ENCODE data around the gene PLPP3. TPM values are rescaled to one million over a fixed set of nuclear protein-coding genes. Genes with fewer than 3 reads are reported as not detected.
A peak's percentile ranks its signal among the peaks of the same experiment; 100 is the strongest.

PLPP3 gene
- polyA plus RNA-seq, 1 of the 3 experiments (the other 2 are of a cell fraction): 32.2 TPM

DNA sequence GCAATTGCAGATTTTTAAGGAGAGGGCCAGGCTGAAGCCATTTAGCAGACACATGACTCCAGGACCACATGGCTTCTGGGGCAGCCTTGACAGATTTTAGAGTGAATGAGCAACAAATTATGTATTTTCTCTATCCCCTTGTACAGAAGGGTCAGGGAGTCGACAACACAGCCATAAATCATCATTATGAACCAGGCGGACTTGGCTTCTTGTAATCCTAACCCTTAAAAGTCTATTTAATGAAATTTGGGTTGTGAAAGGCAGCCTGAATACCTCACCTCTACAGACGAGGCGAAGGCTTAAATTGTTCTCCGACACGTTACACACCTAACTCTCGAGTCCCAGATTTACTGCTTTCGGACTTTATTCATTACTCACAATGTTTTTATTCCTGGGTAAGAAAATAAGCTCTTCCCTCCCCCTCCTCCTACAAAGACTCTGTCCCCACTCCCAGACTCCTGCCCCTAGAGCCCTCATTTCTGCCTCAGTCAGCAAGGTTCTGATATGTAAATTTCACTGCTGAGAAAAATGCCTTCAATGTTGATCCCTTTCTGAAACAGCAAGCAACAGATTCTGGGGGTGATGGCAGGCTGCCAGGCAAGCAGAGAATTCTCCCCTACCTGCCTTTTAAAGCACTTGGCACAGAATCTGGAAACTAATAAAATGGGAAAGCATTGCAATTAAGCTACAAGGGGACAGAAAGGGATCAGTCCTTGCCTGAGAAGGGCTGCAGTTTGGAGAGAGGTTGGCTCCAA, 51.6 kb downstream of the PLPP3 start:
- POLR2A ChIA-PET: interaction anchor here (0.6 kb wide), 1 partner anchor 46 kb away, joined by 3 read pairs; no protein-coding TSS in a partner anchor
- Histone ChIP-seq H3K4me1 (ENCODE audit: control insufficient read depth in 1 of 2, insufficient read depth in 2 of 2, low read depth in 1 of 2, low read length in 1 of 2) (peaks cover 0 to 82% of the 10 kb centered on the region in 2 experiments; a peak in 2 of 4 replicates), H3K9me2 (no peaks in the 10 kb centered on the region), H3K79me2 (ENCODE audit: insufficient read depth) (0 out of 2 replicates have a peak, but pooled peaks cover 3% of the 10 kb centered on the region), H3F3A (replicated peaks; ENCODE audit: insufficient read depth) (no peaks in the 10 kb centered on the region), H3K36me3 (replicated peaks in 1 of 2; ENCODE audit: control insufficient read depth in 1 of 2, insufficient read depth in 2 of 2, low read length in 1 of 2) (peaks cover 6 to 48% of the 10 kb centered on the region in 2 experiments), H3K9ac (no peak overlapping the region), H2AFZ (ENCODE audit: low read depth) (no peak overlapping the region), H4K20me1 (ENCODE audit: insufficient read depth) (peaks cover 23% of the 10 kb centered on the region; the same call in 1 of the 2 replicates), H3K27ac (ENCODE audit: low read depth in 2 of 2, low read length in 1 of 2) (peak overlapping the region in 1 of 2 experiments; percentile 96; a peak in 2 of 4 replicates), H3K4me3 (ENCODE audit: low read depth in 2 of 2, low read length in 1 of 2) (no peak overlapping the region), H3K4me2 (no peak overlapping the region), H3K9me3 (no peaks in the 10 kb centered on the region), H3K27me3 (ENCODE audit: insufficient read depth) (no peaks in the 10 kb centered on the region)
- no peak for DNase-seq
- WGBS (ENCODE audit: low lambda C conversion rate): 72% methylated on average over 8 of the region's 8 CpGs
- no peak for TF ChIP-seq FOXM1 (IDR thresholded peaks at IDR 0.05; ENCODE audit: low read depth)
- TF ChIP-seq EP300 (IDR thresholded peaks at IDR 0.05; ENCODE audit: borderline replicate concordance in 1 of 2, low read depth in 1 of 2, low read length in 1 of 2): peak in 1 of 2 experiments; percentile 57; a peak in 1 of 4 replicates
- TF ChIP-seq MXI1 (IDR thresholded peaks at IDR 0.05; ENCODE audit: low read depth, low read length): peak; percentile 95
- CTCF ChIA-PET: interaction anchor here (0.5 to 1.4 kb wide), 4 partner anchors 10 to 1389 kb away, joined by 3 to 4 read pairs (median 4); no protein-coding TSS in a partner anchor

GRCh38 chr1:56526571-56527174, 52.7 kb downstream of the PLPP3 start:
- H3K4me2 ChIP-seq: no peak overlapping the region
- 47% methylated on average over 5 of the region's 5 CpGs for WGBS (ENCODE audit: low lambda C conversion rate)
- H3K4me1 ChIP-seq (ENCODE audit: control insufficient read depth in 1 of 2, insufficient read depth in 2 of 2, low read depth in 1 of 2, low read length in 1 of 2): peaks cover 0 to 76% of the 10 kb centered on the region in 2 experiments; a peak in 2 of 4 replicates
- H3K36me3 ChIP-seq (replicated peaks in 1 of 2; ENCODE audit: control insufficient read depth in 1 of 2, insufficient read depth in 2 of 2, low read length in 1 of 2): peaks cover 15 to 58% of the 10 kb centered on the region in 2 experiments
- DNase-seq: no peak
- H3F3A ChIP-seq (replicated peaks; ENCODE audit: insufficient read depth): no peaks in the 10 kb centered on the region
- H4K20me1 ChIP-seq (ENCODE audit: insufficient read depth): peaks cover 17% of the 10 kb centered on the region; the same call in 1 of the 2 replicates
- peaks cover 3% of the 10 kb centered on the region; the same call in 1 of the 2 replicates for H3K79me2 ChIP-seq (ENCODE audit: insufficient read depth)
- peak overlapping the region in 1 of 2 experiments; percentile 96; a peak in 2 of 4 replicates for H3K27ac ChIP-seq (ENCODE audit: low read depth in 2 of 2, low read length in 1 of 2)
- H3K4me3 ChIP-seq (ENCODE audit: low read depth in 2 of 2, low read length in 1 of 2): no peak overlapping the region
- ChIA-PET POLR2A (no interaction called here), CTCF (no interaction called here)
- no peaks in the 10 kb centered on the region for H3K9me3 ChIP-seq
- TF ChIP-seq GATA2 (CRISPR knock-in tag; IDR thresholded peaks at IDR 0.05) (peak; percentile 33; the same call in 1 of the 2 replicates), EP300 (IDR thresholded peaks at IDR 0.05; ENCODE audit: borderline replicate concordance in 1 of 2, low read depth in 1 of 2, low read length in 1 of 2) (peak in 1 of 2 experiments; percentile 64; a peak in 2 of 4 replicates), RAD21 (IDR thresholded peaks at IDR 0.05; ENCODE audit: low read length) (no peak)
- no peak overlapping the region for H3K9ac ChIP-seq
- H3K27me3 ChIP-seq (ENCODE audit: insufficient read depth): no peaks in the 10 kb centered on the region
- H2AFZ ChIP-seq (ENCODE audit: low read depth): no peak overlapping the region
- H3K9me2 ChIP-seq: no peaks in the 10 kb centered on the region

DNA sequence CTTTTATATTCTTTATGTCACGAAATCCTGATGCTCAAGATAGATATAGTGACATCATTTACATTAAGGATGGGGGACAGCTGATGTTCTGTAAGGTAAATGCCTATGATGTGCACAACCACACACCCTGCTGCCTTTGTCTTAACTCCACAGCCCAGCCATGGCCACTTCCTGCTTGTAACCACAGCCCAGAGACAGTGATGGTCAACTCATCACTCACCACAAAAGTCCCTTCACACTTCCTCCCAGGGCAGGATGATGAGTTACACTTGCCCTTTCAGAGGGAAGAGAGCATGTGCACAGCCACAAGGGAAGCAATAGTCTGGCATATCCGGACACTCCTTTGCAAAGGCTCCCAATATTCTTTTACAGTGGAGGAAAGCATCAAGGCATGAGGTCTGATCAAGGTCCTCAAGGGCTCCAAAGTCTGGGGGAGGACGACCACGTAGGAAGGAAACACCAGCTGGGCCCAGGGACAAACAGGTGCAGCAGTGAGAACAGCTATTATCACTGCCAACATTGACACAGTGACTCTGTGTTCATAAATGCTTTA, 53.8 kb downstream of the PLPP3 start:
- Histone ChIP-seq H3K4me1 (ENCODE audit: control insufficient read depth in 1 of 2, insufficient read depth in 2 of 2, low read depth in 1 of 2, low read length in 1 of 2) (peaks cover 0 to 68% of the 10 kb centered on the region in 2 experiments; a peak in 2 of 4 replicates), H2AFZ (ENCODE audit: low read depth) (no peak overlapping the region), H4K20me1 (ENCODE audit: insufficient read depth) (peaks cover 17% of the 10 kb centered on the region; the same call in 1 of the 2 replicates), H3K36me3 (replicated peaks in 1 of 2; ENCODE audit: control insufficient read depth in 1 of 2, insufficient read depth in 2 of 2, low read length in 1 of 2) (peaks cover 15 to 55% of the 10 kb centered on the region in 2 experiments), H3K9ac (no peak overlapping the region), H3K4me3 (ENCODE audit: low read depth in 2 of 2, low read length in 1 of 2) (no peak overlapping the region), H3K27me3 (ENCODE audit: insufficient read depth) (no peaks in the 10 kb centered on the region), H3K79me2 (ENCODE audit: insufficient read depth) (peaks cover 3% of the 10 kb centered on the region; the same call in 1 of the 2 replicates), H3K27ac (ENCODE audit: low read depth in 2 of 2, low read length in 1 of 2) (peak overlapping the region in 1 of 2 experiments; percentile 96; a peak in 2 of 4 replicates), H3F3A (replicated peaks; ENCODE audit: insufficient read depth) (no peaks in the 10 kb centered on the region), H3K4me2 (no peak overlapping the region), H3K9me3 (no peaks in the 10 kb centered on the region), H3K9me2 (no peaks in the 10 kb centered on the region)
- no peak for TF ChIP-seq SIN3A (IDR thresholded peaks at IDR 0.05; ENCODE audit: borderline replicate concordance, low read depth, low read length)
- peak; percentile 45; the same call in 1 of the 2 replicates for TF ChIP-seq PBX3 (IDR thresholded peaks at IDR 0.05)
- no peak for TF ChIP-seq RFX5 (IDR thresholded peaks at IDR 0.05; ENCODE audit: low read length)
- no peak for TF ChIP-seq RXRA (IDR thresholded peaks at IDR 0.05; ENCODE audit: borderline replicate concordance, low read depth)
- TF ChIP-seq, protein P1, sequence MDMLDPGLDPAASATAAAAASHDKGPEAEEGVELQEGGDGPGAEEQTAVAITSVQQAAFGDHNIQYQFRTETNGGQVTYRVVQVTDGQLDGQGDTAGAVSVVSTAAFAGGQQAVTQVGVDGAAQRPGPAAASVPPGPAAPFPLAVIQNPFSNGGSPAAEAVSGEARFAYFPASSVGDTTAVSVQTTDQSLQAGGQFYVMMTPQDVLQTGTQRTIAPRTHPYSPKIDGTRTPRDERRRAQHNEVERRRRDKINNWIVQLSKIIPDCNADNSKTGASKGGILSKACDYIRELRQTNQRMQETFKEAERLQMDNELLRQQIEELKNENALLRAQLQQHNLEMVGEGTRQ (IDR thresholded peaks at IDR 0.05; ENCODE audit: borderline replicate concordance, low read depth, low read length): no peak
- ChIA-PET POLR2A (no interaction called here), CTCF (interaction anchor here (0.6 kb wide), 1 partner anchor 76 kb away, joined by 3 read pairs; no protein-coding TSS in a partner anchor)
- 90% methylated on average over 3 of the region's 4 CpGs for WGBS (ENCODE audit: low lambda C conversion rate)
- no peak for DNase-seq

Measured in SK-N-SH (cell line).